Mammary epithelial cell (primary cell): Measurements from ENCODE around the gene ROCK2.

Source experiments
- CTCF ChIP-seq, 2 donors: IDR thresholded peaks in 1 of 2; conservative IDR thresholded peaks in 1 of 2; 2 replicates each; pipeline ENCODE4 v1.5.1; 2011 to 2012; ENCODE audit warnings: inconsistent platforms in 2 of 2, low read length in 2 of 2, mild to moderate bottlenecking in 2 of 2, control low read depth in 1 of 2, low read depth in 1 of 2; ENCODE audit not compliant: insufficient read depth in 1 of 2; ENCODE audit errors: extremely low read depth in 1 of 2
- EZH2 ChIP-seq: IDR thresholded peaks from 2 replicates; pipeline ENCODE4 v1.6.1; 2012; ENCODE audit warnings: low read length, inconsistent platforms, borderline replicate concordance

GRCh38 chr2:11133238-11133935, 211.0 kb downstream of the ROCK2 start:
- no peak for TF ChIP-seq CTCF (conservative IDR thresholded peaks at IDR 0.05 in 1 of 2, IDR thresholded peaks at IDR 0.05 in 1 of 2; ENCODE audit: extremely low read depth in 1 of 2, insufficient read depth in 1 of 2, low read depth in 1 of 2, low read length in 2 of 2)
- no peak for TF ChIP-seq EZH2
